ENCODE results near the gene FRMD4A.

DNA sequence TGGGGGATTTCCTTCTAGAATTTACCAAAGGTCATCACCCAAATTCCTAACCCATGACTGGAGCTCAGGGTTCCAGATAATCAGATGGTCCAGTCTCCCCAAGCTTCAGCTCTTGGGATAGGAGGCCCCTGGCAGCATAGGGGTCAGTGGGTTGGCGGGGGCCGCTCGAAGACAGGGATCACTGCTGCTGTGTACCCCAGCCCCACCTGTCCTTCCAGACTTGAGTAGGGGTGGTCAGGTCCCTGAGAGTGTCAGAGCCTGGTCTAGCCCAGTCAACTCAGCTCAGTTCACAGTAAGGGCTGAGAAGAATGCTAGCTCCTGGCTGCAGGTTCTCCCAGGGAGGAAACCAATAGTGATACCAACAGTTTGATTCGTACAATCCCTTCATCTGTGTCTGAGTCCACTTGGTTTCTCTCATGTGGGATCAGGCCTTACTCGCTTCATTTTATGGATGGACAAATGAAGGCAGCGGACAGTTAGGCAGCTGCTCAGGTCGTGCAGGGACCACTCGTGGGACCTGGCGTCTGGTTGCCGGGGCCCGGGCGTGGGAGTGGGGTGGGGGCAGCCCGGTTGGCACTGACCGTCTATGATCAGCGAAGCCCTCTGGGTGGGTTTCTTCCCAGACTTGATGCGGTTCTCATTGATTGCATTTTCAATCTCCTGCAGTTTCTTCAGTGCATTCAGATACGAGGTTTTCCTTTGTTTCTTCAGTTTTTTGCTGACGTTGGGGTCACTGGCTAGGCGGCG, 665.0 kb downstream of the FRMD4A start:
- no peak for TF ChIP-seq CTCF (IDR thresholded peaks at IDR 0.05)
- no peak for TF ChIP-seq POLR2A (IDR thresholded peaks at IDR 0.05)
